HG03520 (cell line): ENCODE results near the gene RPTOR.

Source experiments
- ATAC-seq: cut with Tn5 transposase; IDR thresholded peaks from one replicate; pipeline ENCODE4 v1.9.1; 2021; ENCODE audit warnings: mild to moderate bottlenecking, moderate library complexity; ENCODE audit not compliant: unreplicated experiment

The RPTOR gene

GRCh38 chr17:80822021-80822699 lies 277.5 kb downstream of the RPTOR start:
- no peak for ATAC-seq

DNA sequence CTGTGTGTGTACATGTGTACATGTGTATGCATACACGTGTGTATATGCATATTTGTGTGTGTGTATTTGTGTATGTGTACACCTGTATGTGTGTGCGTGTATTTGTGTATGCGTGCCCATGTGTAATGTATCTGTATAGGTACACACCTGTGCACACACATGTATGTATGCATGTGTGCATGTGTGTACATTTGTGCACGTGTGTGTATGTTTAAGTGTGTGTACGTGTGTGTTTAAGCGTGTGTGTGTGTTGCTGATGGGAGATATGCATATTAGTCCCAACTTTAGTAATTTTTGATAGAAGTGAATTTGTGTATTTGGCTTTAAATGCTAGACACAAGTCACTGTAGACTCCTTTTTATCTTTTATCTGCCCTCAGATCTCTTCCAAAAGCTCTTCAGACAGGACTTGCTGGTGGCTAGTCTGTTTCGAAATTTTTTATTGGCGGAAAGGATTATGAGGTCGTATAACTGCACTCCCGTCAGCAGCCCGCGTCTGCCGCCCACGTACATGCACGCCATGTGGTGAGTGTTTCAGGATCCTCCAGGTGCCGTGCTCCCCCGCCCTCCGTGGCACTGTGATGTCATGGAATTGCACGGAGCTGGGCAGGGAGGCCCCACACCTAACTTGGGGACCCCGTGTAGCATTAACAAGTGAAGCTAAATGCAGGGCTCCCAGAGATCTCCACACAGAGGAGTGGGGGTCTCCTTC lies 278.2 kb downstream of the RPTOR start:
- ATAC-seq = no peak

DNA sequence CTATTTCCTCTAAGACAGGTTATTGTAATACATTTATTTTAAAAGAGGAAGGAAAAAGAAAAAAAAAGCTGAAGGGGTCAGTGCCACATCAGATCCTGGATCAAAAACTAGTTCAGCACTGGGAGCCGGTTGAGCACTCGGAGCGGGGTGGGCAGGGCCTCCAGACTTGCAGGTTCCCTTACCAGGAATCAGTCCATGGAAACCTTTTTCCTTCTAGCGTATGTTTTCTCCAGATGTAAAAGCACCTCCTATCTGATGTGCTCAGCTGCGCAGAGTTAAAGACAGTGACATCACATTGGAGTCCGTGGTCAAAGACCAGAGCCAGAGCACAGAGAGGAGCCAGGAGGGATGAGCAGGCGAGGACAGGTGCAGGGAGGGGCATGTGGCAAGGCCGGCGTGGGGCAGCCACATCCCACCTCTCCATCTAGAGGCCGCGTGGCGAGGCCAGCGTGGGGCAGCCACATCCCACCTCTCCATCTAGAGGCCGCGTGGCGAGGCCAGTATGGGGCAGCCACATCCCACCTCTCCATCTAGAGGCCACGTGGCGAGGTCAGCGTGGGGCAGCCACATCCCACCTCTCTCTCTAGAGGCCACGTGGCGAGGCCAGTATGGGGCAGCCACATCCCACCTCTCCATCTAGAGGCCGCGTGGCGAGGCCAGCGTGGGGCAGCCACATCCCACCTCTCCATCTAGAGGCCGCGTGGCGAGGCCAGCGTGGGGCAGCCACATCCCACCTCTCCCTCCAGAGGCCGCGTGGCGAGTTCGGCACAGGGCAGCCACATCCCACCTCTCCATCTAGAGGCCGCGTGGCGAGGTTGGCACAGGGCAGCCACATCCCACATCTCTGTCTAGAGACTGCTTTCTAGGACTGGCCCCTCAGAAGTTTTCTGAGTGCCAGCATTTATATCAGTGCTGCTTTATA lies 280.2 kb downstream of the RPTOR start:
- ATAC-seq = no peak

DNA sequence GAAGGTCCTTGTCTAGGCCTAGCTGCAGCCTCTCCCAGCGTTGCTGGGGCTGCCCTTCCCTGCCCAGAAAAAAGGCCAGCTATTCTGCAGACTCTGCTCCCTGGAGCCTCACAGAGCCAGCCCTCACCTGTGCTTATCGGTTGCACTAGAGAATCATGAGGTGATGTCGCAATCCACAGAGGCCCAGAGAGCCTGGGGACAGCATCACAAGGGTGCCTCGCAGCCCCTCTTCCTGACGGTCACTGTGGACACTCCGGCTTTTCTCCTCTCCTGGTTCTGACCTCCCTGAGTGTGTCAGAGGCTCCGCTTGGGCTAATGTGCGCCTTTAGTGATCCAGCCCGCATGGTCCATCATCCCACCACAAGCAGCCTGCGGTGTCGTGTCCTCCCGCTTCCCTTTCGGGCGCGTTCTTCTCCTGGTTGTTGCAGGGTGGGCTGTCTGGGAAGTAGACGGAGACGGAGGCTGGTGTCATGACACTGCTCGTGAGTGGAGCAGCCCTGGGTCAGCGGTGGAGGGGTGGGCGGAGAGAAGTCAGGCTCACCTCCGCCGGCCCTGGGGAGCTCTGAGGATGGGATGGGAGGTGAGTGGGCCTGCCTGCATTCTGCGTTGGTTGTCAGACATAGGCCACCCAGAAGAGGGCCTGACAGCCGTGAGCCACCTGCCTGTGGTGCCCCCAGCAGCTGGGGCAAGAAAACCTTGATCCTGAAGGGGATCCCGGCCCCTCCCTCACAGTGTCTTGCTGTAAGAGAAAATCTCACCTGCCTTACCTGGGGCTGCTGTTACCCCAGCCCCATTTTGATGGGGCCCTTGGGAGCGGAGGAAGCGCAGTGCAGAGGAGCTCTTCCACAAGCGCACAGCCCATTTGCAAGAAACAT lies 281.1 kb downstream of the RPTOR start:
- ATAC-seq = no peak

DNA sequence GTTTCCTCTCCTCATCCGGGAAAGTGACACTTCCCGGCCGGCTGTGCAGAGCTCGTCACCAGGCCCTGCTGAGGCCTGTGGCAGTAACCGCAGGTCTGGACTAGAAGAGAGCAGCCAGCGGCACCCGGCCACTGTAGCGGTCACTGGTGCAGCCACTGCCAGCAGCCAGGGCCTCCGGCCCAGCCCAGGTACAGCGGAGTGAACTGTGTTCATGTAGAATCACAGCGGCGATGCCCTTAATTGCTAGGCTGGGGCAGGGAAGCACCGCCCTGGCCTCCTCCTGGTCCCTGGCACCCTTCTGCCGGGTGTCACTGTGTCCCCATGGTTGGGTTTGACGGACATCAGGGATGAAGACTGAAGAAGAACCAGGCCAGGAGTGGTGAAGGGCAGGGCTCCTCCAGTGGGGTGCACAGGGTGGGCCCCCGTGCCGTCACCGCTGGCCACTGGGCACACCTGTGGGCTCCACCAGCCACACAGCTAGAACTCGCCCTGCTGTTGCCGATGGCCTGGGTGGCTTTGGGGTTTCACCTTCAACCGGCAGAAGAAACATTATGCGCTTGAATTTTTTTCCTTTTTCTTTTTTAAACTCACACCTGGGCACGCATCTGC lies 281.8 kb downstream of the RPTOR start:
- ATAC-seq = no peak

DNA sequence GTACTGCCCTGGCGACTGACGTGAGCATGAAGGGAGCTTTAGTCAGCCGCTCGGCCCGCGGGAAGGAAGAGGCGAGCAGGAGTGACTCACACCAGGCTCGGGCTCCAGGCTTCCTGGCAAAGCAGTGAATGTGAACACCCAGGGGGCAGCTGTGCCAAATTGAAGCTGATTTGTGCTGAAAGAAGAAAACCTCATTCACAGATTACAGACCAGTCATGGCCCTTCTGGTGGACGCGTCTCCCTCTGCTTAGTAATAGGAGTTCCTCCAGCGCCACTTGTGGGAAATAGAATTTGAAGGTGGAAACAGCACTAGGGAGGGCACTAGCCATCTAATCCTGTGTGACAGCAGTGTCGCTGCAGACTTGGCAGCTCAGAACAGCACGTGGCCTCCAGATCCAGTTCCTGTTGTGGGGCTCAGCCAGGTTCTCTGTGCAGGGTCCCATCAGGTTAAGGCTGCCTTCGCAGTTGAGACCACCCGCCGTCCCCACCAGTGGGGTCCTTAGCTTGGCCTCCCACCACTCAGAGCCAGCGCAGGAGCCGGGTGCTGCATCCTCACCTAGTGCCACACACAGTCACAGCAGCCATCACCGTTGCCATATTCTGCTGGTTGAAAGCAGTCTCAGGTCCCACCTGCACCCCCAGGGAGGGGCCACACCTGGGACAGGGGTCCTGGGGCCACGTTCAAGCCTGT lies 282.5 kb downstream of the RPTOR start:
- no peak for ATAC-seq

GRCh38 chr17:80827646-80828643 lies 283.3 kb downstream of the RPTOR start:
- no peak for ATAC-seq

GRCh38 chr17:80829166-80829813 lies 284.7 kb downstream of the RPTOR start:
- ATAC-seq = no peak

- ATAC-seq = no peak
Observed at GRCh38 chr17:80830020-80830780, 285.6 kb downstream of the RPTOR start.

DNA sequence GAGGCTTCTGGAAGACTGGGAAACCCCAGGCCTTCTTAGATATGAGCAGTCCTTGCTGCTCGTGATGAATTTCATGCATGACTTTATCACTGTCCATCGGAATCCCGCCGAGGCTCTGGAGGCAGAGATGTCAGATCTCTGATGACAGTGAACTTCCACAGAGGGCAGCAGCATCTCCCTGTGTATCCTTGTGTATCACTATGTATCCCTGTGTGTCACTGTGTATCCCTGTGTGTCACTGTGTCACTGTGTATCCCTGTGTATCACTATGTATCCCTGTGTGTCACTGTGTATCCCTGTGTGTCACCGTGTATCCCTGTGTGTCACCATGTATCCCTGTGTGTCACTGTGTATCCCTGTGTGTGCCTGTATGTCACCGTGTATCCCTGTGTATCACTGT lies 286.9 kb downstream of the RPTOR start:
- ATAC-seq = no peak

GRCh38 chr17:80832266-80832676 lies 287.6 kb downstream of the RPTOR start:
- no peak for ATAC-seq

DNA sequence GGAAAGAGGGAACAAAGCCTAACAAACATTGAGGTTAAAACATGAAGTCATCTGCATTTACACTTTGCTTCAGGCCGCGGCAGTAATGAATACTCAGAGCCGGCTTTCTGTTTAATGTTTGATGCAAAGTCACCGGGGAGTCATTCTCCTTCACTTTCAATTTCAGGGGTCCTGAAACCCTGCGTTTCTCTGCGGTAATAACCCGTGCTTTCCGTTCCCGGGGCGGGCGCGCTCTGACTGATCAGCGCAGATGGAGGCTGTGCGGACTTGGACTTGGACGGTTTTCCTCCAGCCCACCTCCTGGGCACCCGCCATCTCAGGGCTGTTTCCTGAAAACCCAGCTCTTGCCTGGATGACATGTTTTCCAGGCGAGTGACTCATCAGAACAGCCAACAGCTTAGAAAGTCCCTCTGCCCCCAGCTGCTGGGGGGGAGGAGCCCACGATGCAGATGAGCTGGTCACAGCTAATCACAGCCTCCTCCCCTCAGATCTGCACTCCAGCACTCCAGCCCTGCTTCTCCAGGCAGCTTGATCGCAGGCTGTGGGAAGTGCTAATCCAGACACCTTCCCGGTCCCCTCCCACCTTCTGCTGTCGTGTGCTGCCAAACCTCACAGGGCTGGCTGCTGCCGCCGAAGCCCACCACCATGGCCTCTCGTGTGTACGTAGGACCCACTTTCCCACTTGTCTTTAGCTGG lies 288.4 kb downstream of the RPTOR start:
- ATAC-seq = peak; percentile 61

GRCh38 chr17:80833952-80834892 lies 289.6 kb downstream of the RPTOR start:
- ATAC-seq = no peak

- ATAC-seq = no peak
Observed at GRCh38 chr17:80834893-80835275, 290.2 kb downstream of the RPTOR start.
